SU-DHL-6 (cell line): ENCODE measurements around the gene CEP95.

Experiments used
- EZH2phosphoT487 ChIP-seq: fragments of 200-600 bp; sonication (generic), shearing (Covaris generic); conservative IDR thresholded peaks from 2 replicates; pipeline ENCODE4 v1.6.1; 2018; ENCODE audit warnings: mild to moderate bottlenecking, antibody characterized with exemption, low read length, moderate library complexity, mixed read lengths
- TF ChIP-seq, protein P1 (sequence below): fragments of 200-600 bp; sonication (generic); IDR thresholded peaks from one replicate; pipeline ENCODE4 v1.5.1; 2017; ENCODE audit warnings: antibody characterized with exemption, mild to moderate bottlenecking, low read length, moderate library complexity; ENCODE audit not compliant: insufficient read depth, poor library complexity, severe bottlenecking

DNA sequence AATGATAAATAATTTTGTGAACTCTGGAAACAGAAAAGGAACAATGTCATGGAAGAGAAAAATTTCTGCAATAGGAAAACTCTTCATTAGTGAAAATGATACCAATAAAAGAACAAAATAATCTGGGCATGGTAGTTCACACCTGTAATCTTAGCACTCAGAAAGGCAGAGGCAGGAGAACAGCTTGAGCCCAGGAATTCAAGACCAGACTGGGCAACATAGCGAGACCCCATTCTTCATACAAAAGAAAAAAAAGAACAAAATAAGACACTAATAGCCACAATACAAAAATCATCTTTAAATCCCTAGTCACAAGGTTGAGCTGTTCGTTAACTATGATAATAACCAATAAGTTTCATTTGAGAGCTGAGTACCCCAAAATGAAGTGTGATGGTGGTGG, 18.5 kb upstream of the CEP95 start:
- no peak for TF ChIP-seq EZH2phosphoT487
- TF ChIP-seq, protein P1, sequence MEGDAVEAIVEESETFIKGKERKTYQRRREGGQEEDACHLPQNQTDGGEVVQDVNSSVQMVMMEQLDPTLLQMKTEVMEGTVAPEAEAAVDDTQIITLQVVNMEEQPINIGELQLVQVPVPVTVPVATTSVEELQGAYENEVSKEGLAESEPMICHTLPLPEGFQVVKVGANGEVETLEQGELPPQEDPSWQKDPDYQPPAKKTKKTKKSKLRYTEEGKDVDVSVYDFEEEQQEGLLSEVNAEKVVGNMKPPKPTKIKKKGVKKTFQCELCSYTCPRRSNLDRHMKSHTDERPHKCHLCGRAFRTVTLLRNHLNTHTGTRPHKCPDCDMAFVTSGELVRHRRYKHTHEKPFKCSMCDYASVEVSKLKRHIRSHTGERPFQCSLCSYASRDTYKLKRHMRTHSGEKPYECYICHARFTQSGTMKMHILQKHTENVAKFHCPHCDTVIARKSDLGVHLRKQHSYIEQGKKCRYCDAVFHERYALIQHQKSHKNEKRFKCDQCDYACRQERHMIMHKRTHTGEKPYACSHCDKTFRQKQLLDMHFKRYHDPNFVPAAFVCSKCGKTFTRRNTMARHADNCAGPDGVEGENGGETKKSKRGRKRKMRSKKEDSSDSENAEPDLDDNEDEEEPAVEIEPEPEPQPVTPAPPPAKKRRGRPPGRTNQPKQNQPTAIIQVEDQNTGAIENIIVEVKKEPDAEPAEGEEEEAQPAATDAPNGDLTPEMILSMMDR: no peak
